HEK293 (cell line): ENCODE measurements around the gene RPL29.

Experiments
- CTCF ChIA-PET: fragments of 350-600 bp; formaldehyde crosslinking; extraction: SDS; loops from one replicate; lab custom pipeline; 2021; ENCODE audit warnings: antibody characterized with exemption; lab: Yijun Ruan, JAX
- POLR2A ChIA-PET: fragments of 300-600 bp; formaldehyde crosslinking; extraction: SDS; loops from one replicate; lab custom pipeline; 2020; ENCODE audit warnings: antibody characterized with exemption, inconsistent platforms; lab: Yijun Ruan, JAX
- H3K27ac ChIP-seq: fragments of 200-500 bp; sonication (Bioruptor generic); 2 replicates; pipeline ENCODE4 v1.5.1; 2014; ENCODE audit warnings: low read depth, low read length, control low read depth, inconsistent platforms; ENCODE audit errors: extremely low read depth
- H3K36me3 ChIP-seq, 2 experiments: fragments of 200-500 bp in 1 of 2; sonication (Bioruptor generic) in 1 of 2; 1 replicate in 1 of 2; 2 replicates in 1 of 2; pipeline ENCODE4 v1.5.1; 2014 to 2017; ENCODE audit warnings: inconsistent platforms in 2 of 2, low read length in 2 of 2; ENCODE audit not compliant: control insufficient read depth in 2 of 2, insufficient read depth in 1 of 2
- H3K4me1 ChIP-seq: fragments of 200-500 bp; sonication (Bioruptor generic); 2 replicates; pipeline ENCODE4 v1.5.1; 2014; ENCODE audit warnings: mild to moderate bottlenecking, low read length, inconsistent platforms; ENCODE audit not compliant: control insufficient read depth, insufficient read depth
- H3K4me3 ChIP-seq: 2 replicates; pipeline ENCODE4 v1.5.1; 2011; ENCODE audit warnings: low read depth, mild to moderate bottlenecking, control low read depth, low read length, moderate library complexity
- H3K9me3 ChIP-seq: fragments of 200-500 bp; sonication (Bioruptor generic); 2 replicates; pipeline ENCODE4 v1.5.1; 2014; ENCODE audit warnings: low read depth, low read length, inconsistent platforms; ENCODE audit not compliant: control insufficient read depth, insufficient read depth
- BCL11A ChIP-seq: fragments of 450-650 bp; formaldehyde crosslinking; IDR thresholded peaks from 2 replicates; pipeline ENCODE4 v1.5.1; 2016; ENCODE audit warnings: low read depth, missing biosample characterization, missing genetic modification characterization
- ELK4 ChIP-seq: IDR thresholded peaks from 2 replicates; pipeline ENCODE4 v1.6.1; 2011; ENCODE audit warnings: mild to moderate bottlenecking, low read depth, low read length, borderline replicate concordance
- HOXD13 ChIP-seq: sonication (generic); formaldehyde crosslinking; IDR thresholded peaks from 2 replicates; pipeline ENCODE4 v1.8.0; 2022; ENCODE audit warnings: missing genetic modification reagents, borderline replicate concordance
- MZF1 ChIP-seq: fragments of 450-650 bp; formaldehyde crosslinking; IDR thresholded peaks from 2 replicates; pipeline ENCODE4 v1.5.1; 2017; ENCODE audit warnings: missing biosample characterization, missing genetic modification characterization, borderline replicate concordance
- SALL2 ChIP-seq: fragments of 450-650 bp; formaldehyde crosslinking; IDR thresholded peaks from 2 replicates; pipeline ENCODE4 v1.5.0; 2017; ENCODE audit warnings: missing biosample characterization, mild to moderate bottlenecking, missing genetic modification characterization, borderline replicate concordance
- SCRT2 ChIP-seq: fragments of 450-650 bp; formaldehyde crosslinking; IDR thresholded peaks from 2 replicates; pipeline ENCODE4 v1.5.1; 2016; ENCODE audit warnings: missing biosample characterization, missing genetic modification characterization
- ZNF19 ChIP-seq: fragments of 450-650 bp; formaldehyde crosslinking; IDR thresholded peaks from 2 replicates; pipeline ENCODE4; 2016; ENCODE audit warnings: missing biosample characterization, missing genetic modification characterization, low read depth
- ZNF211 ChIP-seq: fragments of 450-650 bp; formaldehyde crosslinking; IDR thresholded peaks from 2 replicates; pipeline ENCODE4 v1.5.1; 2016; ENCODE audit warnings: low read depth, missing biosample characterization, missing genetic modification characterization
- ZNF23 ChIP-seq: fragments of 450-650 bp; formaldehyde crosslinking; IDR thresholded peaks from 2 replicates; pipeline ENCODE4 v1.5.1; 2016; ENCODE audit warnings: missing biosample characterization, missing genetic modification characterization, borderline replicate concordance
- ZNF423 ChIP-seq: fragments of 450-650 bp; formaldehyde crosslinking; IDR thresholded peaks from 2 replicates; pipeline ENCODE4 v1.5.1; 2016; ENCODE audit warnings: missing biosample characterization, missing genetic modification characterization
- ZNF473 ChIP-seq: fragments of 450-650 bp; formaldehyde crosslinking; IDR thresholded peaks from 2 replicates; pipeline ENCODE4 v1.5.1; 2017; ENCODE audit warnings: missing biosample characterization, missing genetic modification characterization
- ZNF48 ChIP-seq: fragments of 450-650 bp; formaldehyde crosslinking; IDR thresholded peaks from 2 replicates; pipeline ENCODE4 v1.5.1; 2016; ENCODE audit warnings: missing biosample characterization, missing genetic modification characterization
- ZNF555 ChIP-seq: fragments of 450-650 bp; formaldehyde crosslinking; conservative IDR thresholded peaks from 2 replicates; pipeline ENCODE4 v1.5.1; 2017; ENCODE audit warnings: missing biosample characterization, mild to moderate bottlenecking, missing genetic modification characterization, inconsistent platforms
- ZNF571 ChIP-seq: fragments of 450-650 bp; formaldehyde crosslinking; IDR thresholded peaks from 2 replicates; pipeline ENCODE4 v1.5.0; 2017; ENCODE audit warnings: missing biosample characterization, missing genetic modification characterization
- ZNF629 ChIP-seq: fragments of 450-650 bp; formaldehyde crosslinking; IDR thresholded peaks from 2 replicates; pipeline ENCODE4 v1.5.1; 2017; ENCODE audit warnings: missing biosample characterization, missing genetic modification characterization
- ZNF645 ChIP-seq: fragments of 450-650 bp; formaldehyde crosslinking; IDR thresholded peaks from 2 replicates; pipeline ENCODE4; 2016; ENCODE audit warnings: missing biosample characterization, missing genetic modification characterization
- ZNF654 ChIP-seq: fragments of 450-650 bp; formaldehyde crosslinking; IDR thresholded peaks from 2 replicates; pipeline ENCODE4 v1.5.1; 2016; ENCODE audit warnings: low read depth, missing biosample characterization, missing genetic modification characterization
- ZNF701 ChIP-seq: fragments of 450-650 bp; formaldehyde crosslinking; IDR thresholded peaks from 2 replicates; pipeline ENCODE4 v1.5.1; 2016; ENCODE audit warnings: missing biosample characterization, missing genetic modification characterization
- ZNF768 ChIP-seq: fragments of 450-650 bp; formaldehyde crosslinking; IDR thresholded peaks from 2 replicates; pipeline ENCODE4 v1.5.1; 2018; ENCODE audit warnings: missing biosample characterization, mild to moderate bottlenecking, missing genetic modification characterization
- ZNF776 ChIP-seq: fragments of 450-650 bp; formaldehyde crosslinking; IDR thresholded peaks from 2 replicates; pipeline ENCODE4 v1.5.0; 2017; ENCODE audit warnings: missing biosample characterization, missing genetic modification characterization, borderline replicate concordance
- ZNF843 ChIP-seq: fragments of 450-650 bp; formaldehyde crosslinking; IDR thresholded peaks from 2 replicates; pipeline ENCODE4 v1.5.1; 2016; ENCODE audit warnings: missing biosample characterization, missing genetic modification characterization
- ZSCAN16 ChIP-seq: fragments of 450-650 bp; formaldehyde crosslinking; IDR thresholded peaks from 2 replicates; pipeline ENCODE4 v1.5.1; 2016; ENCODE audit warnings: missing biosample characterization, missing genetic modification characterization
- TF ChIP-seq, protein P1 (sequence below): fragments of 450-650 bp; formaldehyde crosslinking; IDR thresholded peaks from 2 replicates; pipeline ENCODE4 v1.5.1; 2016; ENCODE audit warnings: missing biosample characterization, missing genetic modification characterization
- TF ChIP-seq, protein P2 (sequence below): fragments of 450-650 bp; IDR thresholded peaks from 2 replicates; pipeline ENCODE4 v1.5.1; 2018; ENCODE audit warnings: missing biosample characterization, mild to moderate bottlenecking, missing genetic modification characterization
- TF ChIP-seq, protein P3 (sequence below): fragments of 450-650 bp; formaldehyde crosslinking; IDR thresholded peaks from 2 replicates; pipeline ENCODE4 v1.5.1; 2016; ENCODE audit warnings: missing biosample characterization, missing genetic modification characterization, low read depth

Gene RPL29

GRCh38 chr3:52007291-52007690 lies 11.6 kb upstream of the RPL29 start (continued):
- no peak for TF ChIP-seq MZF1
- TF ChIP-seq ZNF654 = no peak

- no peaks in the 10 kb centered on the region for H3K4me1 ChIP-seq
- H3K36me3 ChIP-seq = no peaks in the 10 kb centered on the region
- no peak overlapping the region for H3K27ac ChIP-seq
- no peaks in the 10 kb centered on the region for H3K9me3 ChIP-seq
- ChIA-PET CTCF (no interaction called here), POLR2A (no interaction called here)
- no peak for TF ChIP-seq ZSCAN16 (tag by site-specific recombination)
- no peak for TF ChIP-seq SCRT2
- TF ChIP-seq, protein P1, sequence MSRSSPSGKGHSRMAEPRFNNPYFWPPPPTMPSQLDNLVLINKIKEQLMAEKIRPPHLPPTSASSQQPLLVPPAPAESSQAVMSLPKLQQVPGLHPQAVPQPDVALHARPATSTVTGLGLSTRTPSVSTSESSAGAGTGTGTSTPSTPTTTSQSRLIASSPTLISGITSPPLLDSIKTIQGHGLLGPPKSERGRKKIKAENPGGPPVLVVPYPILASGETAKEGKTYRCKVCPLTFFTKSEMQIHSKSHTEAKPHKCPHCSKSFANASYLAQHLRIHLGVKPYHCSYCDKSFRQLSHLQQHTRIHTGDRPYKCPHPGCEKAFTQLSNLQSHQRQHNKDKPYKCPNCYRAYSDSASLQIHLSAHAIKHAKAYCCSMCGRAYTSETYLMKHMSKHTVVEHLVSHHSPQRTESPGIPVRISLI (tag by site-specific recombination) = no peak
- TF ChIP-seq ZNF768 (tag by site-specific recombination) = no peak
- no peak for TF ChIP-seq ZNF629 (tag by site-specific recombination)
- no peak for TF ChIP-seq ZNF571
- no peak for TF ChIP-seq ELK4
- TF ChIP-seq, protein P2, sequence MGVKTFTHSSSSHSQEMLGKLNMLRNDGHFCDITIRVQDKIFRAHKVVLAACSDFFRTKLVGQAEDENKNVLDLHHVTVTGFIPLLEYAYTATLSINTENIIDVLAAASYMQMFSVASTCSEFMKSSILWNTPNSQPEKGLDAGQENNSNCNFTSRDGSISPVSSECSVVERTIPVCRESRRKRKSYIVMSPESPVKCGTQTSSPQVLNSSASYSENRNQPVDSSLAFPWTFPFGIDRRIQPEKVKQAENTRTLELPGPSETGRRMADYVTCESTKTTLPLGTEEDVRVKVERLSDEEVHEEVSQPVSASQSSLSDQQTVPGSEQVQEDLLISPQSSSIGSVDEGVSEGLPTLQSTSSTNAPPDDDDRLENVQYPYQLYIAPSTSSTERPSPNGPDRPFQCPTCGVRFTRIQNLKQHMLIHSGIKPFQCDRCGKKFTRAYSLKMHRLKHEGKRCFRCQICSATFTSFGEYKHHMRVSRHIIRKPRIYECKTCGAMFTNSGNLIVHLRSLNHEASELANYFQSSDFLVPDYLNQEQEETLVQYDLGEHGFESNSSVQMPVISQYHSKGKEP = no peak
- TF ChIP-seq BCL11A (tag by site-specific recombination) = no peak
- no peak for TF ChIP-seq SALL2
- TF ChIP-seq ZNF19 = no peak
- TF ChIP-seq ZNF211 (tag by site-specific recombination) = no peak
- no peak for TF ChIP-seq ZNF423 (tag by site-specific recombination)
- TF ChIP-seq ZNF645 (tag by site-specific recombination) = no peak
- H3K4me3 ChIP-seq = no peak overlapping the region
Measured at GRCh38 chr3:52006820-52007133, 11.1 kb upstream of the RPL29 start.

DNA sequence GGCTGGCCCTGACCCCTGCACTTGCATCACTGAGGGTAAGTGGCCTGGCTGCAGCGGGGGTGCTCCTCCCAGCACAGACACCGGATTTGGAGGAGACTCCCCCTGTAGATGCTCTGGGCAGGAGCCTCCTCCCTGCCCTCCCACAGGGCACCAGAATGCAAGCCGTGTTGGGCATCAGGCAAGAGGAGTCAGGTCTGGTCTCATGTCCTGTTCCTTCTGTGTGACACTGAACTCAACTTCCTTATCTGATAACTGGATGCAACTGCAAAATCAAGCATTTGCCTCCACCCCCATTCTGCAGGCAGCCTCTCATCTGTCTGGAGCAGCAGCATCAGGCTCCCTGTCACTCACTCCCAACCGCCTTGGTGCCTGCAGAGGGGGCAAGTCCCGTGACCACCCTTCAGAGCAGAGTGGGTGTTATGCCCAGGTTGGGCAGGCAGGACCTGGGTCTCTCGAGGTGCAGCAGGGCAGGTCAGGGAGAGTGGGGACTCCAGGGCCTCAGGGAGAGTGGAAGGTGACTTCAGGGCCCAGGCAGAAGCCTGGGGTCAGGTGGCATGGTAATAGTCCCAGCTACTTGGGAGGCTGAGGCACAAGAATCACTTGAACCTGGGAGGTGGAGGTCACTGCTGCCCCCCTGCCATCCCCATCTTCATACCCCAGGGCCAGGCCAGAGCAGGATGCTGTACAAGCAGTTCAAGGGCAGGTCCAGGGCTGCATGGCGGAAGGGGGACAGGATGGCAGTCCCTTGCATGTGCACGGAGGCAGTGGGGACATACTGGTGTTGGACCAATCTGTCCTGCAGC lies 10.5 kb upstream of the RPL29 start:
- Histone ChIP-seq H3K9me3 (no peaks in the 10 kb centered on the region), H3K4me3 (peak overlapping the region; percentile 4; the same call in 1 of the 2 replicates), H3K4me1 (no peaks in the 10 kb centered on the region), H3K27ac (no peak overlapping the region), H3K36me3 (no peaks in the 10 kb centered on the region)
- CTCF ChIA-PET = interaction anchor here (0.7 to 5.8 kb wide), 7 partner anchors 10 to 122 kb away, joined by 3 to 62 read pairs (median 3); partner anchors contain the start of genes PARP3 and RPL29
- POLR2A ChIA-PET = interaction anchor here (0.7 to 1.0 kb wide), 3 partner anchors 11 to 271 kb away, joined by 3 to 4 read pairs (median 4); partner anchors contain the start of genes DUSP7 and RPL29
- TF ChIP-seq ZNF48 (tag by site-specific recombination) = no peak
- TF ChIP-seq ZNF473 = no peak
- TF ChIP-seq HOXD13 (CRISPR knock-in tag) = no peak
- TF ChIP-seq ZNF23 (tag by site-specific recombination) = no peak
- TF ChIP-seq, protein P3, sequence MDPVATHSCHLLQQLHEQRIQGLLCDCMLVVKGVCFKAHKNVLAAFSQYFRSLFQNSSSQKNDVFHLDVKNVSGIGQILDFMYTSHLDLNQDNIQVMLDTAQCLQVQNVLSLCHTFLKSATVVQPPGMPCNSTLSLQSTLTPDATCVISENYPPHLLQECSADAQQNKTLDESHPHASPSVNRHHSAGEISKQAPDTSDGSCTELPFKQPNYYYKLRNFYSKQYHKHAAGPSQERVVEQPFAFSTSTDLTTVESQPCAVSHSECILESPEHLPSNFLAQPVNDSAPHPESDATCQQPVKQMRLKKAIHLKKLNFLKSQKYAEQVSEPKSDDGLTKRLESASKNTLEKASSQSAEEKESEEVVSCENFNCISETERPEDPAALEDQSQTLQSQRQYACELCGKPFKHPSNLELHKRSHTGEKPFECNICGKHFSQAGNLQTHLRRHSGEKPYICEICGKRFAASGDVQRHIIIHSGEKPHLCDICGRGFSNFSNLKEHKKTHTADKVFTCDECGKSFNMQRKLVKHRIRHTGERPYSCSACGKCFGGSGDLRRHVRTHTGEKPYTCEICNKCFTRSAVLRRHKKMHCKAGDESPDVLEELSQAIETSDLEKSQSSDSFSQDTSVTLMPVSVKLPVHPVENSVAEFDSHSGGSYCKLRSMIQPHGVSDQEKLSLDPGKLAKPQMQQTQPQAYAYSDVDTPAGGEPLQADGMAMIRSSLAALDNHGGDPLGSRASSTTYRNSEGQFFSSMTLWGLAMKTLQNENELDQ (tag by site-specific recombination) = no peak
- TF ChIP-seq ZNF776 (tag by site-specific recombination) = no peak
- no peak for TF ChIP-seq ZNF555 (tag by site-specific recombination)
- peak; percentile 88; the same call in 1 of the 2 replicates for TF ChIP-seq ZNF701 (tag by site-specific recombination)
- TF ChIP-seq ZNF843 (tag by site-specific recombination) = no peak
